Esophagus squamous epithelium (tissue), 5 donors: ENCODE measurements around the gene MYO7B. TPM values are rescaled to one million over a fixed set of nuclear protein-coding genes. Genes with fewer than 3 reads are reported as not detected.
A peak's percentile ranks its signal among the peaks of the same experiment; 100 is the strongest.

Experiments
- DNase-seq: peaks from one replicate; lab custom pipeline; 2025; lab: John Stamatoyannopoulos, UW
- H3K27ac ChIP-seq, 4 donors: fragments of 200-600 bp; sonication (generic); one replicate each; pipeline ENCODE4 v1.5.1; 2016 to 2019; ENCODE audit warnings: mild to moderate bottlenecking in 1 of 4
- H3K27me3 ChIP-seq, 4 donors: fragments of 200-600 bp; sonication (generic); 1 replicate in 3 of 4; 2 replicates in 1 of 4; pipeline versions ENCODE4 v1.5.1 to v1.6.0; 2017 to 2021; ENCODE audit warnings: antibody characterized with exemption in 1 of 4
- H3K36me3 ChIP-seq, 3 donors: fragments of 200-600 bp; sonication (generic); one replicate each; pipeline ENCODE4 v1.5.1; 2016 to 2019
- H3K4me1 ChIP-seq, 3 donors: fragments of 200-600 bp; sonication (generic); one replicate each; pipeline ENCODE4 v1.5.1; 2017 to 2019
- H3K4me3 ChIP-seq, 4 donors: fragments of 200-600 bp; sonication (generic); 1 replicate in 3 of 4; 2 replicates in 1 of 4; pipeline ENCODE4 v1.5.1; 2016 to 2019; ENCODE audit warnings: mild to moderate bottlenecking in 2 of 4, moderate library complexity in 1 of 4
- H3K9me3 ChIP-seq, 3 donors: fragments of 200-600 bp; sonication (generic); one replicate each; pipeline ENCODE4 v1.5.1; 2016 to 2019
- POLR2A ChIP-seq, 4 donors: fragments of 450-650 bp; IDR thresholded peaks; one replicate each; pipeline ENCODE4 v1.6.1; 2017; ENCODE audit warnings: antibody characterized with exemption in 4 of 4, mild to moderate bottlenecking in 4 of 4, moderate library complexity in 3 of 4
- WGBS, 2 donors: methylation state at CpG; one replicate each; pipeline ENCODE4 v1.1.5; 2018; 5-methylcytosine and 5-hydroxymethylcytosine counted together
- intact Hi-C: fragments of 100-400 bp; cut with DNase I; formaldehyde crosslinking; loops from one replicate; pipeline ENCODE4 v1.15.0; 2022
- total RNA-seq, 4 donors: library from RNA; depleted of rRNA; stranded (reverse); fragments of >200 nt; gene quantifications; one replicate each; pipeline ENCODE4 v1.1.0, GENCODE V29; 2016
- TF ChIP-seq, protein P1 (sequence below), 6 experiments: fragments of 450-650 bp in 4 of 6; fragments of 200-600 bp in 2 of 6; sonication (generic) in 2 of 6; IDR thresholded peaks; one replicate each; pipeline ENCODE4 v1.5.1; 2016 to 2019; ENCODE audit warnings: antibody characterized with exemption in 6 of 6, mild to moderate bottlenecking in 4 of 6, moderate library complexity in 4 of 6
- donor health status: DM: yes; HTN: yes; CAD: no.

Gene MYO7B
- total RNA-seq, 4 donors from 2014 or later = 0.19 TPM; not detected in 3

DNA sequence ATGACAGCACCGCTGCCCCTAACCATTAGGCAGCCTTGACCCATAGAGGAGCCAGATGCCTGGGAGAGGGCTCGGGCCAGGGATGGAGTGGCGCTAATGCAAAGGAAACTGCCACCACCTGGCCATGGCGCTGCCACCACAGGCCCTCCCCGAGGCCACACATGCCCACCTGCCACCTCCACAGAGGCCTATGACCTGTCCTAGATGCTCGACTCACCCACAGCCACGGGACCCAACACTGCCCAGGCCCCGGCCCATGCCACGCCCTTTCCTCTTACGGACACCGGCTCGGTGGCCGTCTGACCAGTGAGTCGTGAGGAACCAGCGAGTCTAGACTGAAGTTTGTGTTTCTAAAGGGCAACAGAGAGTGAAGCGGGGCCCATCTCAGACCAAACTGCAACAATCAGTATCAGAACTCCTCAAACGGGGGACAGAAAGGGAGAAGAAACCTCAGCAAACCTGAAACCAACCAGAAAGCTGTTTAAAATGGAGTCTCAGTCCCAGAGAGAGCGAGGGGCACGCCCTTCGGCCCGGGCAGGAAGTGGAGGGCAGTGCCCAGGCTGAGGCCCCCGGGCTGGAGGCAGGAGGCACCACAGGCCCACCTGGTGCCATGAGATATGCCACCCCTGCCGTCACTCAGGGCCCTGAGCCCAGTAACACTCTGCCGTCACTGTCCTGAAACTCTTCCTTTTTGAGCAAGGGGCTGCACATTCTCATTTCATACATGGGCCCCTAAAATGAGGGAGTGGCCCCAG is 111.2 kb downstream of the MYO7B start:
- 54 to 82% methylated on average over 9 to 13 of the region's 24 CpGs for WGBS, 2 donors

DNA sequence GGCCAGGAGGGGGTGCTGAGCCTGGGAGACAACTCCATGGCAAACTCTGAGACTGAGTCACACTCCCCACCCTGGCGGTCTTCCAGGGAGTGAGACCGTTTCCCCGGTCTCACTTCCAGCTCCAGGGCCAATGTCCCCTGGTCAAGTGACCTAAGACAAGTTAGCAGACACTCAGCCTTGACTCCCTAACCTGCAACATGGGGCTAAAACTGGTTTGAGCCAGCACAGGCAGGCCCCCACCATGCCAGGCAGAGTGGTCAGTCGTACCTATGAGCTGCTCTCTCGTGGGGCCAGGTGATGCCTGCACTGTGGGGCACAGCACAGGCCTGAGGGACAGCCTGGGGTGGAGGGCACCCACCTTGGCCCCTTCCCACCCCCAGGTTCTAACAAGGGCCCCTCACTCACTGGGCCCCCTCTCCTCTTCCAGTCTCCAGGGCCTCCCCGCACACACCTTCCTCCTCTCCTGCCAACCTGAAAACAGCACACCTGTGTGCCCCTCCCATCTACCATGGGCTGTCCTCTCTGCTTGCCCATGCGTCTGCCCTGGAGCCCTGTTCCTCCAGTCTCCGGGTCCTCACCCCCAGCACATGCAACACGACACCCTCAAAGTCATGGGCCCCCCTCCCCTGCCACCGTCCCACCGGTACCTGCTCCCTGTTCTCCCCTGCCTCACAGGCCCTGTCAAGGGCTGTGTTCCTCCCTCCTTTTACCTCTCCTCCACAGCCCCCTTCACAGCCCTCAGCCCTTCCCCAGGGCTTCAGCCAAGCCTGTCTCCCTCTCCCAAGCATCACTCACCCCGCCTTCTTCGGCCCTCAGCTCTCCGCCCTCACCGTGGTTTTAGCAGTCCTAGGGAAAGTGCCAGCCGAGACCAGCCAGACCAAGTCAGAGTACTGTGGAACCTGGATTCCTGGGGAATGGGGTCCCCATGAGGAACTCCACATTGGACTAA is 112.0 kb downstream of the MYO7B start:
- Histone ChIP-seq H3K27ac (peak overlapping the region; percentile 27 to 70 (median 60)), H3K27me3 (no peaks in the 10 kb centered on the region), H3K9me3 (no peaks in the 10 kb centered on the region), H3K4me3 (no peak overlapping the region), H3K4me1 (peaks cover 11 to 83% (median 32%) of the 10 kb centered on the region in 3 donors), H3K36me3 (no peaks in the 10 kb centered on the region)
- intact Hi-C loops = no loop called here
- WGBS, 2 donors = 52 to 58% methylated on average over 12 to 13 of the region's 16 CpGs
- no peak for TF ChIP-seq POLR2A (IDR thresholded peaks at IDR 0.05)
- TF ChIP-seq, protein P1, sequence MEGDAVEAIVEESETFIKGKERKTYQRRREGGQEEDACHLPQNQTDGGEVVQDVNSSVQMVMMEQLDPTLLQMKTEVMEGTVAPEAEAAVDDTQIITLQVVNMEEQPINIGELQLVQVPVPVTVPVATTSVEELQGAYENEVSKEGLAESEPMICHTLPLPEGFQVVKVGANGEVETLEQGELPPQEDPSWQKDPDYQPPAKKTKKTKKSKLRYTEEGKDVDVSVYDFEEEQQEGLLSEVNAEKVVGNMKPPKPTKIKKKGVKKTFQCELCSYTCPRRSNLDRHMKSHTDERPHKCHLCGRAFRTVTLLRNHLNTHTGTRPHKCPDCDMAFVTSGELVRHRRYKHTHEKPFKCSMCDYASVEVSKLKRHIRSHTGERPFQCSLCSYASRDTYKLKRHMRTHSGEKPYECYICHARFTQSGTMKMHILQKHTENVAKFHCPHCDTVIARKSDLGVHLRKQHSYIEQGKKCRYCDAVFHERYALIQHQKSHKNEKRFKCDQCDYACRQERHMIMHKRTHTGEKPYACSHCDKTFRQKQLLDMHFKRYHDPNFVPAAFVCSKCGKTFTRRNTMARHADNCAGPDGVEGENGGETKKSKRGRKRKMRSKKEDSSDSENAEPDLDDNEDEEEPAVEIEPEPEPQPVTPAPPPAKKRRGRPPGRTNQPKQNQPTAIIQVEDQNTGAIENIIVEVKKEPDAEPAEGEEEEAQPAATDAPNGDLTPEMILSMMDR (IDR thresholded peaks at IDR 0.05) = no peak
- no peak for DNase-seq

More for the DNA sequence above, 111.2 kb downstream of the MYO7B start:
- H3K4me1 ChIP-seq = peaks cover 11 to 84% (median 32%) of the 10 kb centered on the region in 3 donors
- peak overlapping the region; percentile 27 to 70 (median 60) for H3K27ac ChIP-seq
- intact Hi-C loops = no loop called here
- no peak for TF ChIP-seq POLR2A (IDR thresholded peaks at IDR 0.05)
- TF ChIP-seq, protein P1 (IDR thresholded peaks at IDR 0.05) = no peak
- no peak overlapping the region for H3K4me3 ChIP-seq
- DNase-seq = no peak
- no peaks in the 10 kb centered on the region for H3K36me3 ChIP-seq
- H3K27me3 ChIP-seq = no peaks in the 10 kb centered on the region
- H3K9me3 ChIP-seq = no peaks in the 10 kb centered on the region

DNA sequence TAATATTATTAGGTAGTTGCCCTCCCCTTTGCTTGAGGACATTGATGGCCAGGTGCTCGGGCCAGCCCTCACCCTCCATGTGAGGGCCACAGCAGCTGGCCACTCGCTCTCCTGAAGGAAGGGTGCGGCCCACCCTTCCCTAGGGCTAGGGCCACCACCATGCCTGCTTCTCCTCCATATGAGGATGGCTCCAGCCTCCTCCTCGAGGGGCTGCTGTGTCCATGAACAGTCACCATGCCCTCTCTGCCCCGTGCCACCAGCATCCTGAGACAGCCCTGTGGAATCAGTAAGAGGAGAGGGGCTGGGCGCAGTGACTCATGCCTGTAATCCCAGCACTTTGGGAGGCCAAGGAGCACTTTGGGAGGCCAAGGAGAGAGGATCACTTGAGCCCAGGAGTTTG is 112.8 kb downstream of the MYO7B start:
- Histone ChIP-seq H3K27ac (peak overlapping the region in 3 of 4 donors; percentile 38 to 62 (median 59)), H3K4me3 (no peak overlapping the region), H3K4me1 (peaks cover 11 to 86% (median 32%) of the 10 kb centered on the region in 3 donors), H3K9me3 (no peaks in the 10 kb centered on the region), H3K27me3 (no peaks in the 10 kb centered on the region), H3K36me3 (no peaks in the 10 kb centered on the region)
- TF ChIP-seq POLR2A (IDR thresholded peaks at IDR 0.05) = no peak
- TF ChIP-seq, protein P1 (IDR thresholded peaks at IDR 0.05) = no peak
- DNase-seq = no peak
- intact Hi-C loops = no loop called here
- 83% methylated on average over 3 of the region's 6 CpGs; no CpG with 5 or more reads in 1 of the 2 donors for WGBS, 2 donors

DNA sequence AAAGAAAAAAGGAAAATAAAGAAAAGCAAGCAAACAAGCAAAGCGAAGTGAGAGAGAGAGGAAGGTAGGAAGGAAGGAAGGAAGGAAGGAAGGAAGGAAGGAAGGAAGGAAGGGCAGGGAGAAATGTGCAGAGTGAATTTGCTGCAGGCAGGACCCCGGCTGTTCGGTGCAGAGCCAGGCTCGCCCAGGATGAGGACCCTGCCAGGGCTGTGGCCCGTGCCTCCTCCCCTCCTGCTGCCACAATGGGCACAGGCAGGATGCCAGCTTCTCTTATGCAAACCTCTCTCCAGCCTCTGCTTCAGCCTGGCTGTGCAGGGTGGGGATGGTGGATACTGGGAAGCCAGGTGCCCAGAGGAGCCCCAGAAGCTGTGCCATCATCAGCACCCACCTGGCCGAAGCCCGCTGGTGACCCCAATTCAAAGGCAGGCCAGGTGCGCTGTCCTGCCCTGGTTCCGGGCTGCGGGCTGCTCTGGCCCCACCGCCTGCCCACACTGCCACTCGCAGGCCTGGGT is 113.7 kb downstream of the MYO7B start:
- intact Hi-C loops = no loop called here
- H3K4me3 ChIP-seq = no peak overlapping the region
- H3K36me3 ChIP-seq = peaks cover 0 to 3% (median 0%) of the 10 kb centered on the region in 3 donors
- TF ChIP-seq POLR2A (IDR thresholded peaks at IDR 0.05) = no peak
- TF ChIP-seq, protein P1 (IDR thresholded peaks at IDR 0.05) = no peak
- H3K4me1 ChIP-seq = peaks cover 11 to 82% (median 32%) of the 10 kb centered on the region in 3 donors
- H3K27ac ChIP-seq = peak overlapping the region in 3 of 4 donors; percentile 36 to 66 (median 54)
- WGBS, 2 donors = 43 to 51% methylated on average over 5 to 8 of the region's 12 CpGs
- H3K27me3 ChIP-seq = no peaks in the 10 kb centered on the region
- no peaks in the 10 kb centered on the region for H3K9me3 ChIP-seq
- no peak for DNase-seq
